GM12878 (cell line): ENCODE data around the gene UNC50.

Source experiments
- CTCF ChIP-seq, 3 experiments: IDR thresholded peaks in 2 of 3; conservative IDR thresholded peaks in 1 of 3; 2 replicates each; pipeline ENCODE4 v1.5.1; 2011; ENCODE audit warnings: low read depth in 3 of 3, low read length in 3 of 3, mild to moderate bottlenecking in 3 of 3, control low read depth in 2 of 3, moderate library complexity in 2 of 3, inconsistent platforms in 1 of 3, mixed read lengths in 1 of 3; ENCODE audit not compliant: control insufficient read depth in 2 of 3, insufficient read depth in 1 of 3; ENCODE audit errors: extremely low read depth in 1 of 3
- EP300 ChIP-seq, 2 experiments: fragments of 150-350 bp in 1 of 2; IDR thresholded peaks; 2 replicates each; pipeline ENCODE4 v1.6.1; 2011 to 2012; ENCODE audit warnings: low read depth in 2 of 2, low read length in 2 of 2, borderline replicate concordance in 1 of 2, improper control_type of control experiment in 1 of 2, inconsistent platforms in 1 of 2; ENCODE audit not compliant: control insufficient read depth in 1 of 2
- EZH2 ChIP-seq: IDR thresholded peaks from 2 replicates; pipeline ENCODE4 v1.6.1; 2012; ENCODE audit warnings: low read depth, mild to moderate bottlenecking, control low read depth, inconsistent platforms, low read length, borderline replicate concordance; ENCODE audit not compliant: control insufficient read depth
- NFIC ChIP-seq: IDR thresholded peaks from 2 replicates; pipeline ENCODE4 v1.6.1; 2012; ENCODE audit warnings: low read depth, mild to moderate bottlenecking, inconsistent platforms, low read length, moderate library complexity
- POLR2A ChIP-seq: IDR thresholded peaks from 2 replicates; pipeline ENCODE4 v1.6.1; 2011; ENCODE audit warnings: low read depth, mild to moderate bottlenecking, low read length
- POLR2AphosphoS5 ChIP-seq: IDR thresholded peaks from 2 replicates; pipeline ENCODE4 v1.6.1; 2011; ENCODE audit warnings: mild to moderate bottlenecking, low read length, inconsistent platforms
- USF2 ChIP-seq: IDR thresholded peaks from 2 replicates; pipeline ENCODE4 v1.6.1; 2011; ENCODE audit warnings: low read depth, low read length, improper control_type of control experiment, borderline replicate concordance

GRCh38 chr2:98637401-98638147, 29.2 kb downstream of the UNC50 start:
- TF ChIP-seq POLR2AphosphoS5 (no peak), CTCF (IDR thresholded peaks at IDR 0.05 in 2 of 3, conservative IDR thresholded peaks at IDR 0.05 in 1 of 3; ENCODE audit: control insufficient read depth in 2 of 3, extremely low read depth in 1 of 3, insufficient read depth in 1 of 3, low read depth in 3 of 3, low read length in 3 of 3) (no peak), NFIC (peak; percentile 77), USF2 (no peak), POLR2A (no peak), EP300 (IDR thresholded peaks at IDR 0.05; ENCODE audit: borderline replicate concordance in 1 of 2, control insufficient read depth in 1 of 2, low read depth in 2 of 2, low read length in 2 of 2) (peak in 1 of 2 experiments; percentile 51; a peak in 2 of 4 replicates), EZH2 (no peak)
